HCT116 (cell line): ENCODE data around the gene SERPINF2. TPM values are rescaled to one million over a fixed set of nuclear protein-coding genes. Genes with fewer than 3 reads are reported as not detected.

ENCODE experiments used
- ATAC-seq: fragments of 200-7000 bp; cut with Tn5 transposase; 2 replicates; pipeline ENCODE4 v1.9.1; 2020; ENCODE audit warnings: mild to moderate bottlenecking, moderate library complexity
- BruUV-seq: library from RNA; stranded (reverse); fragments of 400-500 nt; replicated peaks from 2 replicates; lab custom pipeline; 2021; lab: Mats Ljungman, UMichigan
- CTCF ChIA-PET: fragments of 300-600 bp; sonication (Branson Sonifier 250); formaldehyde crosslinking; loops from one replicate; lab custom pipeline; 2021; ENCODE audit warnings: antibody characterized with exemption; lab: Charles Lee
- POLR2A ChIA-PET: fragments of 300-600, 350-600 bp; sonication (Branson Sonifier 250); formaldehyde crosslinking; loops from one replicate; lab custom pipeline; 2021; ENCODE audit warnings: antibody characterized with exemption; lab: Charles Lee
- RAD21 ChIA-PET, 2 experiments: fragments of 300-600 bp; sonication (Branson Sonifier 250); formaldehyde crosslinking; loops; one replicate each; lab custom pipeline; 2023; ENCODE audit warnings: low total read pairs in 2 of 2; ENCODE audit not compliant: uncharacterized antibody in 2 of 2, unreplicated experiment in 2 of 2, low non-redundant PET in 1 of 2; lab: Charles Lee
- DNase-seq: peaks from one replicate; pipeline ENCODE4 v3.0.0-alpha.2; 2010; ENCODE audit warnings: low read depth, low spot score
- H2AFZ ChIP-seq: fragments of 200-600 bp; shearing (Covaris generic), sonication (generic); 2 replicates; pipeline ENCODE4 v1.6.1; 2017; ENCODE audit warnings: low read depth, mixed run types, mixed read lengths, antibody characterized with exemption, low read length; ENCODE audit not compliant: poor library complexity, severe bottlenecking
- H3K27ac ChIP-seq: 2 replicates; pipeline ENCODE4 v1.5.1; 2012; ENCODE audit warnings: low read depth, low read length
- H3K27me3 ChIP-seq: fragments of 200-600 bp; sonication (generic); 2 replicates; pipeline ENCODE4 v1.6.1; 2016; ENCODE audit warnings: mixed run types, low read length, mixed read lengths; ENCODE audit not compliant: insufficient read depth
- H3K36me3 ChIP-seq, 2 experiments: fragments of 200-500 bp in 1 of 2; fragments of 200-600 bp in 1 of 2; sonication (Bioruptor generic) in 1 of 2; sonication (generic) in 1 of 2; 2 replicates each; pipeline versions ENCODE4 v1.5.1 to v1.6.1; 2014 to 2016; ENCODE audit warnings: low read length in 2 of 2, inconsistent platforms in 1 of 2, mixed read lengths in 1 of 2, mixed run types in 1 of 2; ENCODE audit not compliant: insufficient read depth in 2 of 2, control insufficient read depth in 1 of 2
- H3K4me1 ChIP-seq, 2 experiments: fragments of 200-600 bp in 1 of 2; sonication (generic) in 1 of 2; 2 replicates each; pipeline versions ENCODE4 v1.5.1 to v1.6.1; 2012 to 2017; ENCODE audit warnings: low read length in 2 of 2, inconsistent platforms in 1 of 2, mild to moderate bottlenecking in 1 of 2, mixed read lengths in 1 of 2, mixed run types in 1 of 2, moderate library complexity in 1 of 2; ENCODE audit not compliant: insufficient read depth in 2 of 2, control insufficient read depth in 1 of 2
- H3K4me2 ChIP-seq: fragments of 200-600 bp; sonication (generic); 2 replicates; pipeline ENCODE4 v1.6.1; 2017; ENCODE audit warnings: mixed run types, low read length, mixed read lengths
- H3K4me3 ChIP-seq, 2 experiments: fragments of 200-600 bp in 1 of 2; sonication (generic) in 1 of 2; replicated peaks in 1 of 2; 2 replicates each; pipeline ENCODE4 v1.5.1; 2011 to 2016; ENCODE audit warnings: low read length in 2 of 2, control low read depth in 1 of 2, low read depth in 1 of 2, mild to moderate bottlenecking in 1 of 2, mixed read lengths in 1 of 2, mixed run types in 1 of 2
- H3K79me2 ChIP-seq: fragments of 200-600 bp; sonication (generic); 2 replicates; pipeline ENCODE4 v1.6.1; 2017; ENCODE audit warnings: mild to moderate bottlenecking, mixed run types, low read length, moderate library complexity, mixed read lengths; ENCODE audit not compliant: insufficient read depth
- H3K9ac ChIP-seq: fragments of 200-600 bp; sonication (generic); 2 replicates; pipeline ENCODE4 v1.6.1; 2016; ENCODE audit warnings: low read length, mixed read lengths
- H3K9me2 ChIP-seq: fragments of 200-600 bp; sonication (generic), shearing (Covaris generic); 2 replicates; pipeline ENCODE4 v1.6.1; 2017; ENCODE audit warnings: mixed run types, mild to moderate bottlenecking, moderate library complexity; ENCODE audit not compliant: insufficient read depth
- H3K9me3 ChIP-seq, 2 experiments: fragments of 200-500 bp in 1 of 2; fragments of 200-600 bp in 1 of 2; sonication (Bioruptor generic) in 1 of 2; sonication (generic) in 1 of 2; 2 replicates each; pipeline ENCODE4 v1.6.1; 2014 to 2017; ENCODE audit warnings: low read length in 2 of 2, mixed read lengths in 2 of 2, inconsistent platforms in 1 of 2, low read depth in 1 of 2, mild to moderate bottlenecking in 1 of 2, mixed run types in 1 of 2, moderate library complexity in 1 of 2; ENCODE audit not compliant: control insufficient read depth in 1 of 2, insufficient read depth in 1 of 2
- H4K20me1 ChIP-seq: fragments of 200-600 bp; sonication (generic), shearing (Covaris generic); 2 replicates; pipeline ENCODE4 v1.6.1; 2017; ENCODE audit warnings: mixed run types, mild to moderate bottlenecking, moderate library complexity; ENCODE audit not compliant: insufficient read depth
- ATF3 ChIP-seq: IDR thresholded peaks from 2 replicates; pipeline ENCODE4 v1.6.1; 2012
- CEBPB ChIP-seq: IDR thresholded peaks from 2 replicates; pipeline ENCODE4 v1.6.1; 2012; ENCODE audit warnings: low read depth
- EGR1 ChIP-seq: IDR thresholded peaks from 2 replicates; pipeline ENCODE4 v1.6.1; 2012; ENCODE audit warnings: low read depth
- EZH2 ChIP-seq: fragments of 200-600 bp; sonication (generic); IDR thresholded peaks from 2 replicates; pipeline ENCODE4 v1.6.1; 2017; ENCODE audit warnings: antibody characterized with exemption, mixed run types
- EZH2phosphoT487 ChIP-seq: fragments of 200-600 bp; IDR thresholded peaks from 2 replicates; pipeline ENCODE4 v1.6.1; 2018; ENCODE audit warnings: antibody characterized with exemption, borderline replicate concordance
- FOSL1 ChIP-seq: IDR thresholded peaks from 2 replicates; pipeline ENCODE4 v1.6.1; 2012; ENCODE audit warnings: low read depth
- JUND ChIP-seq: IDR thresholded peaks from 2 replicates; pipeline ENCODE4 v1.6.1; 2012
- MAX ChIP-seq: IDR thresholded peaks from 2 replicates; pipeline ENCODE4 v1.6.1; 2012
- SP1 ChIP-seq: IDR thresholded peaks from 2 replicates; pipeline ENCODE4 v1.6.1; 2012; ENCODE audit warnings: low read depth
- YY1 ChIP-seq: IDR thresholded peaks from 2 replicates; pipeline ENCODE4 v1.6.1; 2011; ENCODE audit warnings: low read length, low read depth, moderate library complexity, mild to moderate bottlenecking; ENCODE audit not compliant: insufficient replicate concordance; ENCODE audit errors: extremely low read depth
- ZBTB33 ChIP-seq: IDR thresholded peaks from 2 replicates; pipeline ENCODE4 v1.6.1; 2011; ENCODE audit warnings: mild to moderate bottlenecking, low read length, moderate library complexity; ENCODE audit not compliant: insufficient replicate concordance; ENCODE audit errors: extremely low read depth
- ZNF274 ChIP-seq: fragments of 200-500 bp; sonication (Bioruptor generic); IDR thresholded peaks from 2 replicates; pipeline ENCODE4 v1.6.1; 2014; ENCODE audit warnings: mild to moderate bottlenecking, low read depth, low read length, inconsistent platforms
- intact Hi-C: fragments of 100-400 bp; cut with micrococcal nuclease; formaldehyde crosslinking; loops from 2 replicates; pipeline ENCODE4 v1.10.0; 2022
- total RNA-seq: library from RNA; stranded (reverse); gene quantifications from one replicate; pipeline ENCODE4 v1.2.1, GENCODE V29; 2021; ENCODE audit not compliant: unreplicated experiment

The SERPINF2 gene
- total RNA-seq, 1 experiment from 2014 or later: 2.5 TPM

- no TSS peak for BruUV-seq
- no peak overlapping the region for H3K4me3 ChIP-seq
- peaks cover 7 to 12% of the 10 kb centered on the region in 2 experiments for H3K36me3 ChIP-seq
- TF ChIP-seq SP1 (no peak), CEBPB (no peak), JUND (no peak), FOSL1 (no peak), MAX (no peak), EGR1 (no peak), EZH2phosphoT487 (no peak), EZH2 (no peak), YY1 (no peak), ATF3 (no peak), ZNF274 (no peak)
- no peaks in the 10 kb centered on the region for H3K9me2 ChIP-seq
- H3K27ac ChIP-seq: no peak overlapping the region
- H3K4me2 ChIP-seq: no peak overlapping the region
- RAD21 ChIA-PET: no interaction called here
- CTCF ChIA-PET: no interaction called here
- no peaks in the 10 kb centered on the region for H3K9me3 ChIP-seq
- no peaks in the 10 kb centered on the region for H3K4me1 ChIP-seq
- intact Hi-C loops: no loop called here
- POLR2A ChIA-PET: no interaction called here
- H3K27me3 ChIP-seq: no peaks in the 10 kb centered on the region
- H3K9ac ChIP-seq: no peak overlapping the region
- H3K79me2 ChIP-seq: peaks cover 29% of the 10 kb centered on the region
- ATAC-seq (no peak), DNase-seq (no peak)
- no peak overlapping the region for H2AFZ ChIP-seq
- H4K20me1 ChIP-seq: no peaks in the 10 kb centered on the region
These were observed 57.6 kb downstream of the SERPINF2 start for GRCh38 chr17:1800240-1800639.

GRCh38 chr17:1800712-1801111 is 58.0 kb downstream of the SERPINF2 start:
- Histone ChIP-seq H3K4me2 (no peak overlapping the region), H3K79me2 (peaks cover 24% of the 10 kb centered on the region), H3K27ac (no peak overlapping the region), H3K4me3 (no peak overlapping the region), H3K27me3 (no peaks in the 10 kb centered on the region), H3K36me3 (peaks cover 7 to 12% of the 10 kb centered on the region in 2 experiments), H3K4me1 (no peaks in the 10 kb centered on the region), H3K9ac (no peak overlapping the region), H3K9me2 (no peaks in the 10 kb centered on the region), H4K20me1 (no peaks in the 10 kb centered on the region), H2AFZ (no peak overlapping the region), H3K9me3 (no peaks in the 10 kb centered on the region)
- TF ChIP-seq EZH2 (no peak), ZBTB33 (no peak)
- ChIA-PET POLR2A (no interaction called here), RAD21 (no interaction called here), CTCF (no interaction called here)
- intact Hi-C loops: no loop called here
- DNase-seq (no peak), ATAC-seq (no peak)
- no TSS peak for BruUV-seq
